Suppressor macrophage treated with lipopolysaccharide for 1 hour (primary cell): ENCODE measurements around the gene IL1RAPL2.
"Not testable (repeated sequence)": the region's sequence is repeated elsewhere in the genome, so short reads cannot be mapped to it uniquely, and the experiment has no call there.

Experiments
- DNase-seq, 3 donors: peaks; one replicate each; pipeline ENCODE4 v3.0.0-alpha.2; 2020 to 2022

The IL1RAPL2 gene

DNA sequence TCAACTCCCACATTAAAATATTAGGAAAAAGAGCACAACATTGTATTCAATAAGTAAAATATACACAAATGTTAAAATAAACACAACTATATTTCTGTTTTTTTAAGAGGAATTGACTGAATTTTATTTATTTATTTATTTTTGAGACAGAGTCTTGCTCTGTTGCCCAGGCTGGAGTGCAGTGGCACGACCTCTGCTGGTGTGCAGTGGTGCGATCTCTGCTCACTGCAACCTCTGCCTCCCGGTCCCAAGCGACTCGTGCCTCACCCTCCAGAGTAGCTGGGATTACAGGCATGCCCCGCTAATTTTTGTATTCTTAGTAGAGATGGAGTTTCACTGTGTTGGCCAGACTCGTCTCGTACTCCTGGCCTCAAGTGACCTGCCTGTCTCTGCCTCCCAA is 623.1 kb downstream of the IL1RAPL2 start:
- no peak for DNase-seq

- peak in 2 of 3 donors; percentile 8 to 15 for DNase-seq
Observed at GRCh38 chrX:105190252-105190853, 624.4 kb downstream of the IL1RAPL2 start.

DNA sequence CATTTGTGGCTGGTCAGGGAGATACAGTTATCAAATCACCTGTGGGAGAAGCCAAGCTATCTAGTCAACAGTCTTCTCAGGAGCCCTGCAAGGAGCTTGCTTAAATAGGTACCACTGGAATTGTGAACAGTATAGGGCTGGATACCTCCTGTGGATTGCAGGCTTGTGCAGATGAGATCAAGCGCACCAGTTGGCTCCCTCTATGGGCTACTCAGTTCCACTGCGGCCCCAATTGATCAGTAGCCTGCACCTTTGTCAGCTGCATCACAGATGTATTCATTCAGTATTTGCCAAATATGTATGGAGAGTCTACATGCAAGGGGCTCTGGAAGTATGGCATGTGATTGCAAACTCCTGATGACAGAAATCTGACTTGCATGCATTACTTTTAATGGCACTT is 625.9 kb downstream of the IL1RAPL2 start:
- DNase-seq: no peak

- DNase-seq: no peak
Observed at GRCh38 chrX:105209406-105209805, 643.4 kb downstream of the IL1RAPL2 start.

- no peak for DNase-seq
Observed at GRCh38 chrX:105210258-105210657, 644.3 kb downstream of the IL1RAPL2 start.

GRCh38 chrX:105211066-105211575 is 645.1 kb downstream of the IL1RAPL2 start:
- DNase-seq: no peak

GRCh38 chrX:105219454-105220401 is 653.7 kb downstream of the IL1RAPL2 start:
- DNase-seq: no peak

DNA sequence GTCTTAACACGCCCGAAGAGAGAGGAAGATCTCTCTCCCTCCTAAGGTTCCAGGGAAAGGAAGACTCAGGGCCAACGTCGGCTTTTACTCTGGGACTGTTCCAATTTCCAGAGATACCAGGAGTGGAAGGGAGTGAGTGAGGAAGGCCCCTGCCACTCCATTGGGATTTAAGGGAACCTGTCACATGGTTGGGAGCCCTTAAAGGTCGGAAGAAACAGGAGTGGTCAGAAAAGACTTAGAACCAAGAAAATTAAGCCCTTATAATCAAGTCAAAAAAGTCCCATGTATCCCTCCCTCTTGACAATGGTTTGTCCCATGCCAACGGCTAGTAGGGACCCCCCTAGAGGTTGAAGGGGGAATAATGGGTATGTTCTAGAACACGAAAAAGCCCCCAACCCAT is 654.6 kb downstream of the IL1RAPL2 start, which contains the start of gene TEX13A:
TSS of gene TEX13A (minus strand) at position 59 of the 400 bp plus-strand sequence. CDS start 297 bp downstream, outside the sequence.
- DNase-seq: no peak

DNA sequence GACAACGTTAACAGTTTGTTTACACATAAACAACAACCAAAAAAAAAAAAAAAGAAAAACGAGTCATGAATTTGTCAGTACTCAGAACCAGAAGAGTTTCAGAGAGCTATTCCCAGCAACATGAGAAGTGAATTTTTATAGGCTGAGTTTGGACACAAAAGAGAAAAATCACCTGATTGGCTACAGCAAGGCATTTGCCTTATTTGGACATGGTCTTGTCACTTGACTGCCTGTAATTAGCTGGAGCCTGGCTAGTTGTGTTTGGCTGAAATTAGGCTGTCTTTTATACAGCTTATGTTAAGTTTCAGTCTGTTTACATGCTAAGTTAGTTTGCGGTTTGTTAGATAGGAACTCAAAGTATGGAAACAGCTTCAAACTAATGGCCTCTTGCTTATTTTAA is 655.4 kb downstream of the IL1RAPL2 start:
- no peak for DNase-seq

DNA sequence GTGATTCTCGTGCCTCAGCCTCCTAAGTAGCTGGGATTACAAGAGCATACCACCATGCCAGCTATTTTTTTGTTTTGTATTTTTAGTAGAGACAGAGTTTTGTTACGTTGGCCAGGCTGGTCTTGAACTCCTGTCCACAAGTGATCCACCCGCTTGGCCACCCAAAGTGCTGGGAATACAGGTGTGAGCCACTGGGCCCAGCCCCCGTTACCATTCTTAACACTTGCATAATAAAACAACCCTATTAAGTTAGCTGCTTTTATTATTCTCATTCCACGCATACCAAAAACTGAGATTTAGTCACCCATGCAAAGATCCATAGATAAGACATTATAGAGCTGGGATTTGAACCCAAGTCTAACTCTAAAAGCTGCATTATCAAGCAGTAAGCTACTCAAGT is 660.5 kb downstream of the IL1RAPL2 start:
- no peak for DNase-seq

DNA sequence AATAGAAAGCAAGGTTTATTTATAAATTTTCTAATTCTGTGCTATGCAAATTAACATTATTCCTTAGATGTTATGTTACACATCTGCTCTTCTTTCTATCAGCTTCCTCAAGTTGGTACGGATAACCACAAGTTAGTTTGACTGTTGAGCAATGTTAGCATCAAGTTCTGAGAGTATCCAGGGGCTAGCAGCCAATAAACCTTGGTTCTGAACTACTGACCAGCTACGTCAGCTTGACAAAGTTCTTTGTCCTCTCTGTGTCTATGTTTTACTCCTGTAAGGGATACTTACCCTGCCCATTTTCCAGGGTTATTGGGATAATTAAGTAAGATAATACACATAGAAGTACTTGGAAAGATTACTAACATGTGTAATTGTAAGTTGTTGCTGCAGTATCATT is 662.6 kb downstream of the IL1RAPL2 start:
- no peak for DNase-seq

- DNase-seq: no peak
Observed at GRCh38 chrX:105229146-105229545, 663.1 kb downstream of the IL1RAPL2 start.

DNA sequence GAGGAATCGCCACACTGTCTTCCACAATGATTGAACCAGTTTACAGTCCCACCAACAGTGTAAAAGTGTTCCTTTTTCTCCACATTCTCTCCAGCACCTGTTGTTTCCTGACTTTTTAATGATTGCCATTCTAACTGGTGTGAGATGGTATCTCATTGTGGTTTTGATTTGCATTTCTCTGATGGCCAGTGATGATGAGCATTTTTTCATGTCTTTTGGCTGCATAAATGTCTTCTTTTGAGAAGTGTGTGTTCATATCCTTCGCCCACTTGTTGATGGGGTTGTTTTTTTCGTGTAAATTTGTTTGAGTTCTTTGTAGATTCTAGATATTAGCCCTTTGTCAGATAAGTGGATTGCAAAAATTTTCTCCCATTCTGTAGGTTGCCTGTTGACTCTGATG is 671.4 kb downstream of the IL1RAPL2 start:
- DNase-seq: not testable (repeated sequence)

- DNase-seq: no peak
Observed at GRCh38 chrX:105241056-105241455, 675.1 kb downstream of the IL1RAPL2 start.

GRCh38 chrX:105260291-105261043 is 694.5 kb downstream of the IL1RAPL2 start:
- DNase-seq: no peak

- no peak for DNase-seq
Observed at GRCh38 chrX:105263171-105263570, 697.2 kb downstream of the IL1RAPL2 start.

- no peak for DNase-seq
Observed at GRCh38 chrX:105263801-105264200, 697.8 kb downstream of the IL1RAPL2 start.

DNA sequence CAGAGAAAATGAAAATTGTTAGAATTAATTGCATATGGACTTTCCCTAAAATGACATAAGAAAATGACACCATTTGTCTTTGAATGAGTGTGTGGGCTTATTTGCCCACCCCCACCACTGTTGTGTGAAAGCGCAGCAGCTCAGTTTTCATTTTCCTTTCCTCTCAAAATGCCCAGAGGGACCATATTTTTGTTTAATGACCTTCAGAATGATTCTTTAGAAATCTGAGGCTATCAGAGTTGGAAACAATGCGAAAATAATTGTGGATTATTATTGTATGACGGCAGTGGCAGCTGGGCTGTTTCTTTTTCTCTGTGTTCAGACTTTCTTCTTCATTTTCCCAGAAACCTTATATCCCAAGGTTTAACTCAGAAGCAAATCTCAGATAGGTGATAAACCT is 699.1 kb downstream of the IL1RAPL2 start:
- no peak for DNase-seq

DNA sequence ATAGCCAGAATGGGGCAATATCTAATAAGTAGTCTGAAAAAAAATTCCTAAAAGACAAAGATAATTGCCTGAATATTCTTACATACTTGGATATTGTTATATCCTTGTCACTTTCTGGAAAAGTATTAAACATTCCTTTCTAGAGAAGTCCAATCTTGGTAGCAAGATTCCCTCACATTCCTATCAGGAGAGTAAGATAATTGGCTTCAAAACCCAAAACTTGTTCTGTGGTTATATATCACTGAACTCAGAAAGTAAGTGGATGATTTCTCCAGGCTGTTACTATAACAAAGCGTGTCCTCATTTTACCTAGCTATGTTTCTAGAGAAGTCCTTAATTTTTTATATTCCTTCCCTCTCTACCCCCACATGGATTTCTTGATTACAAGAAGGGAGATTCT is 700.5 kb downstream of the IL1RAPL2 start:
- no peak for DNase-seq

- no peak for DNase-seq
Observed at GRCh38 chrX:105267167-105267566, 701.2 kb downstream of the IL1RAPL2 start.

DNA sequence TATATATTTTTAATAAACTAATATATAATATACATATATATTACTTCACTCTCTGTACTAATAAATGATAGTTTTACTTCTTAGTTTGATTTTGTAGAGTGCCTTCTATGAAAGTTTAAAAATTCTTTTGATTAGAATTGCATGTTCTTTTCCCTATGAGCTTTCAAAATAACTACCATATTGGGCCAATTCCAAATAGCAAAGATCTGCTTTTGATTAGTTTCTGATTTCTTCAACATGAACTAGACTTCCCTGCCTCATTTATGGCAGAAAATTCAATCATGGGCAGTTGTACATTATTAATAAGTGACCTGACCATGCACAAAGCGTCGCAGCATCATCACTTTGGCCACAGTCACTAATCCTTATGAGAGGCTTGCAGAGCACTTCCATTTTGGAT is 703.4 kb downstream of the IL1RAPL2 start:
- DNase-seq: no peak

DNA sequence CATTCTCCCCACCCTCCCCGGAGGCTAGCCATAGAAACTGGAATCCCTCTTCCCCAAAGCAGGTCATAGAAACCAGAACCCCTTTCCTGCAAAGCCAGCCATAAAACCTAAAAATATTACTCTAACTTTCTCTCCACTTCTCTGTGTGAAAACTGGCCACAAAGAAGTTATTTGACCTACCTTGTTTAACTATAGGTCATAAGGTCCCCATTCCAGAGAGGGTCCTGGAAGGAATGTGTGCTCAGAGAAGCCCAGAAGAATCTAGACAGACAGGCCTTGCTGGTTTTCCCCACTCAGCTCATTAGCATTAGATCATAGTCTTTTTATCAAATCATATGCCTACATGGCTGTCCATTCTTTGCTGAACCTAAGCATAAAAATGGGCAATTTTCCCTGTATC is 707.3 kb downstream of the IL1RAPL2 start:
- DNase-seq: no peak

DNA sequence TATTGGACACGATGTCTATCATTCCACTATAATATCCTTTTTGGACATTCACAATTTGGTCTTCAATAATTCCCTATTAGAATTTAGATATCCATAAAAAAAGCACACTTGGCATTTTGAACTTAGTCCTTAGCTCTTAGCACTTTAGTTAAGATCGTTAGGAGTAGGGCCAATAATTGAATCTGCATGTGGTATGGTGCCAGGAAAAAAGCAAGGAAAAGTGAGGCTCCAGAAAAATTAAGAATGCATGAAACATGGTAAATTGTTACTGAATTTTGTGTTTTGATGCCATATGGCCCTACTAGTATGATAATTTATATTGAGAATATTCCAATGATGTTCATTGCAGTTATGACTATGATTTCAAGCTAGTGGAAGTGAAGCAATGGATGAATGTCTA is 708.1 kb downstream of the IL1RAPL2 start:
- no peak for DNase-seq
